Bronchial epithelial cell (primary cell): ENCODE measurements around the gene THADA. TPM values are rescaled to one million over a fixed set of nuclear protein-coding genes. Genes with fewer than 3 reads are reported as not detected.

Experiments
- DNase-seq: peaks from one replicate; pipeline ENCODE4 v3.0.0-alpha.2; 2010; ENCODE audit warnings: low read depth
- FAIRE-seq: peaks from 2 replicates; lab custom pipeline; 2011; peaks lifted over from hg19 to GRCh38; lab: Jason Lieb, UNC
- H3K27me3 ChIP-seq: 2 replicates; pipeline ENCODE4 v1.5.1; 2011; ENCODE audit warnings: low read length; ENCODE audit not compliant: control insufficient read depth, insufficient read depth
- H3K36me3 ChIP-seq: 2 replicates; pipeline ENCODE4 v1.5.1; 2011; ENCODE audit warnings: low read length; ENCODE audit not compliant: control insufficient read depth, insufficient read depth
- H3K4me3 ChIP-seq: 2 replicates; pipeline ENCODE4 v1.5.1; 2011; ENCODE audit warnings: mild to moderate bottlenecking, low read depth, low read length, control low read depth
- total RNA-seq: library from RNA; depleted of rRNA; stranded (reverse); fragments of >200 nt; gene quantifications from 2 replicates; pipeline ENCODE4 v1.2.1, GENCODE V29; 2014
- TF ChIP-seq, protein P1 (sequence below): IDR thresholded peaks from 2 replicates; pipeline ENCODE4 v1.5.1; 2011; ENCODE audit warnings: mild to moderate bottlenecking, moderate library complexity, low read length, control low read depth, inconsistent platforms; ENCODE audit not compliant: insufficient read depth, severe bottlenecking

The THADA gene
- total RNA-seq, 1 donor from 2014 or later: 25.8 TPM

DNA sequence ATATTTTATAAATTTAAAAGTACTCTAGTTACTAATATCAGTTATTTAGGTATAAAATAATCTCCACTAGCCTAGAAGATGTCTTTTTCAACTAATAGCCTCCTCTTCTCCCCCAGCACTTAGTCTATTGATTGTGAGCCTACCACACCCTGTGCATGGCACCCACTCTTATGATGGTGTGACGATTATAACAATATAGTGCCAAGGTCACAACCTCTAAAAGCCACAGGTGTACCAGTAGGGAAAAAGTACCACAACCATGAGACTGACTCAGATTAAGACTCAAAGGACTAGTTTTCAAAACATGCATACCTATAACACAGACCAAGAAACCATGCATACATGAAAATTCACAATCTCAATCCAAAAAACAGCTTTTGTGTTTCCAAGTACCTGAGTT lies 27.6 kb downstream of the THADA start:
- H3K4me3 ChIP-seq: no peak overlapping the region
- H3K27me3 ChIP-seq: no peaks in the 10 kb centered on the region
- TF ChIP-seq, protein P1, sequence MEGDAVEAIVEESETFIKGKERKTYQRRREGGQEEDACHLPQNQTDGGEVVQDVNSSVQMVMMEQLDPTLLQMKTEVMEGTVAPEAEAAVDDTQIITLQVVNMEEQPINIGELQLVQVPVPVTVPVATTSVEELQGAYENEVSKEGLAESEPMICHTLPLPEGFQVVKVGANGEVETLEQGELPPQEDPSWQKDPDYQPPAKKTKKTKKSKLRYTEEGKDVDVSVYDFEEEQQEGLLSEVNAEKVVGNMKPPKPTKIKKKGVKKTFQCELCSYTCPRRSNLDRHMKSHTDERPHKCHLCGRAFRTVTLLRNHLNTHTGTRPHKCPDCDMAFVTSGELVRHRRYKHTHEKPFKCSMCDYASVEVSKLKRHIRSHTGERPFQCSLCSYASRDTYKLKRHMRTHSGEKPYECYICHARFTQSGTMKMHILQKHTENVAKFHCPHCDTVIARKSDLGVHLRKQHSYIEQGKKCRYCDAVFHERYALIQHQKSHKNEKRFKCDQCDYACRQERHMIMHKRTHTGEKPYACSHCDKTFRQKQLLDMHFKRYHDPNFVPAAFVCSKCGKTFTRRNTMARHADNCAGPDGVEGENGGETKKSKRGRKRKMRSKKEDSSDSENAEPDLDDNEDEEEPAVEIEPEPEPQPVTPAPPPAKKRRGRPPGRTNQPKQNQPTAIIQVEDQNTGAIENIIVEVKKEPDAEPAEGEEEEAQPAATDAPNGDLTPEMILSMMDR: no peak
- FAIRE-seq (no peak), DNase-seq (no peak)
- H3K36me3 ChIP-seq: peaks cover 5% of the 10 kb centered on the region

DNA sequence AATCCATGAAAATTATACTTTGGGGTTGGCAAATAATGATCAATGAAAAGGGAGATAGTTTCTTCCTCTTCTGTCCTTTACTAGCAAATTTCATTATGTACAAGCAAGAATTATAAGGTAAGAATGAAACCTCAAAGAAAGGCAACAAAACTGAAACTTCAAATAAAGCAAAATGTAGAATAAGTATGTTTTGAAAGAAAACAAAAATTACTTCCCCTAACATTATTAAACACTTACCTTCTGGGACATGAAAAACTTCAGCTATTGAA lies 29.4 kb downstream of the THADA start:
- H3K36me3 ChIP-seq: peaks cover 2% of the 10 kb centered on the region
- no peak for FAIRE-seq
- TF ChIP-seq, protein P1: no peak

DNA sequence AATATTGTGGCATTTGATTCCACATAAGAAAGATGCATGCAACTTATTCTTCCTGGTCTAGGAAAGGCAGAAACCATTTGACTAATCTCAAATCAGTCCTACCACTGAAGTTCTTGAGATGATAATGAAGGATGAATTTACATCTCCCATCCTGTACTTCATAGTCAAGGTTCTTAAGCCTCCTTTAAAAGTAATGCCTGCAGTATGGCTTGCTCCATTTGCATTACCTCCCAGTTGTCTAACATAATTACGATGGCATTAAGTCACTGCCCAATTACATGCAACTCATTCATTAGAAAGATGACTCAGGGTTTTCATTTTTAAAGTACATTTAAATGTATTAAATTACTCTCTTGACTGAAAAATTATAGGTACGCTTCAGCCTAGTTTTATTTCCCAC lies 32.2 kb downstream of the THADA start:
- FAIRE-seq (no peak), DNase-seq (no peak)
- H3K27me3 ChIP-seq: no peaks in the 10 kb centered on the region
- TF ChIP-seq, protein P1: no peak
- no peak overlapping the region for H3K4me3 ChIP-seq
- H3K36me3 ChIP-seq: peaks cover 3% of the 10 kb centered on the region

More for the DNA sequence above, 29.4 kb downstream of the THADA start:
- Histone ChIP-seq H3K4me3 (no peak overlapping the region), H3K27me3 (no peaks in the 10 kb centered on the region)
- DNase-seq: no peak

DNA sequence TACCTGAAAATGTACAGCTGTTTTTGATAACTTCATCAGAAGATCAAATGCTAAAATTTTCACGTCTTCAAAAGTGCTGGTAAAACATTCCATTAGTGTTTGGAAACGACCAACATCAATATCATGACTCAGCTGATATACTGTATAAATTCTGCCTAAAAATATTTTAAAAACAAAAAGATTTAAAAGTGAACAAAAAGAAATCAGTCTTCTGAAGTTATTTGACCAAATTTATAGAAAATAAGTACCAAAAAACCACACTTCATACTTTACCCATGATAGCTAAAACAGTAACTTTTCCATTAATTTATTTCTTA lies 35.6 kb downstream of the THADA start:
- peaks cover 4% of the 10 kb centered on the region for H3K36me3 ChIP-seq
- DNase-seq (no peak), FAIRE-seq (no peak)
- no peak overlapping the region for H3K4me3 ChIP-seq
- no peaks in the 10 kb centered on the region for H3K27me3 ChIP-seq
- TF ChIP-seq, protein P1: no peak

DNA sequence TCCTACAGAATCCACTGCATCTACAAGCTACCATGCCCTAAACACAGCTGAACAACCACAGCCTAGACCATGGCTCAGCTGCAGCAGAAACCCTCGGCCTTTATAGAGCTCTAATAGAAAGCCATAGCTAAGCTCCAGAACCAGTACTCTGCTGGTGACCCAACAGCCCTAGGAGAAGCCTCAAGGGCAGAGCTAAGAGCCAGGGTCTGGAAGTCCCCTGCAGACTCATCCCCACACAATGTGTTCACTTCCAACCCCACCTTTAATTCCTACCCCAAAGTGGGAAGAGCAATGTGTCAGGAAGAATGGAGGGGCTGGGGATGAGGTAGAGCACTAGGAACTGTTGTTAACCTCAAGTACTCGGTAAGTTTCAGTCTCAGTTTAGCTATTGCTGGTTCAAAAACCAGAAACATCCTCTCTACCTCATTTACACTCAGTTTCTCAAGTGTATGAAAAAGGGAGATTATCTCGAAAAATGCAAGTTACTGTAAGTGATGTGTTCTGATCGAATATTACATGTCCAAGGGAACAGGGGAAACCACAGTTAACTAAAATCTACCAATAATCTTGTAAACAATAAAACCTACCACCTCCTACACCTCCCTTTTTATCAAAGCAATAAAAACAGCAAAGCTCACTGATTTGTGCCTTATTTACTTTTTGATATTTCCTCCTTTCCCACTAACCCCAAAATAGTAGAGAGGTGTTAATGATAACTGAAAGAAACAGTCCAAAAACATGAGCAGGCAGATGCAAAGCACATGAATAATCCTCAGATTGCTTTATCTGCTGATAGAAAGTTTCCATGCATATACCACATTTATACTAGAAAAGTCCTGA lies 36.2 kb downstream of the THADA start:
- no peak for DNase-seq
- H3K36me3 ChIP-seq: peaks cover 4% of the 10 kb centered on the region
- TF ChIP-seq, protein P1: no peak
- no peak for FAIRE-seq
- H3K4me3 ChIP-seq: no peak overlapping the region
- no peaks in the 10 kb centered on the region for H3K27me3 ChIP-seq

DNA sequence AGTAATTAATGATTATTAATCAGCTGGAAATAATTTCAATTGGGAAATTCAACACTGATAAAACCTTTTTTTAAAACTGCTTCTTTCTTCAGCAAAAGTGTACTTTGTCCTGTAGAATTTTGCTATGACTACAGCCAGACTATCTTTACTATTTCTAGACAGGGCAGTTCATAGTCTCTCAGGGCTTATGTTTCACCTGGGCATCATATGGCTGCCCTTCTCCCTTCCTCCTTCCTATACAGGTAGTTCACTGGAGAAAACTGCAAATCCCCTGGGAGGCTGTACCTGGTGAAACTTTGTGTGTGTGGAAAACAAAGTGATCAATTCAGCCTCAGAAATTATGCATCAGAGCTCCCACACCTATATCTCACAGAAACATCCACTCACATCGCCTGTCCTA lies 38.6 kb downstream of the THADA start:
- Histone ChIP-seq H3K27me3 (no peaks in the 10 kb centered on the region), H3K36me3 (peaks cover 6% of the 10 kb centered on the region), H3K4me3 (no peak overlapping the region)
- DNase-seq: no peak
- no peak for FAIRE-seq
- TF ChIP-seq, protein P1: no peak
